ENCODE results near the gene TTLL11.

Gene TTLL11

GRCh38 chr9:122097679-122098315 lies 4.7 kb upstream of the TTLL11 start:
- no peak overlapping the region for H3K4me3 ChIP-seq (ENCODE audit: low read length)
- TF ChIP-seq CTCF (IDR thresholded peaks at IDR 0.05; ENCODE audit: insufficient read depth, low read depth, low read length, missing control alignments) = no peak
- no peak for DNase-seq (ENCODE audit: low read depth)

GRCh38 chr9:122096620-122097415 lies 3.7 kb upstream of the TTLL11 start:
- H3K4me3 ChIP-seq (ENCODE audit: low read length) = no peak overlapping the region
- TF ChIP-seq CTCF (IDR thresholded peaks at IDR 0.05; ENCODE audit: insufficient read depth, low read depth, low read length, missing control alignments) = no peak
- no peak for DNase-seq (ENCODE audit: low read depth)

GRCh38 chr9:122095010-122095767 lies 2.1 kb upstream of the TTLL11 start:
- TF ChIP-seq CTCF (IDR thresholded peaks at IDR 0.05; ENCODE audit: insufficient read depth, low read depth, low read length, missing control alignments) = peak; percentile 73
- H3K4me3 ChIP-seq (ENCODE audit: low read length) = no peak overlapping the region
- DNase-seq (ENCODE audit: low read depth) = peak; percentile 69

GRCh38 chr9:122091682-122092592 lies 1.2 kb downstream of the TTLL11 start:
- peak; percentile 5 for DNase-seq (ENCODE audit: low read depth)
- TF ChIP-seq CTCF (IDR thresholded peaks at IDR 0.05; ENCODE audit: insufficient read depth, low read depth, low read length, missing control alignments) = no peak
- H3K4me3 ChIP-seq (ENCODE audit: low read length) = peak overlapping the region; percentile 76

GRCh38 chr9:122090981-122091380 lies 2.1 kb downstream of the TTLL11 start:
- no peak overlapping the region for H3K4me3 ChIP-seq (ENCODE audit: low read length)
- TF ChIP-seq CTCF (IDR thresholded peaks at IDR 0.05; ENCODE audit: insufficient read depth, low read depth, low read length, missing control alignments) = no peak
- DNase-seq (ENCODE audit: low read depth) = no peak

GRCh38 chr9:122090287-122090883 lies 2.7 kb downstream of the TTLL11 start:
- DNase-seq (ENCODE audit: low read depth) = no peak
- no peak overlapping the region for H3K4me3 ChIP-seq (ENCODE audit: low read length)
- no peak for TF ChIP-seq CTCF (IDR thresholded peaks at IDR 0.05; ENCODE audit: insufficient read depth, low read depth, low read length, missing control alignments)
